Tibial nerve (tissue), 3 donors: ENCODE measurements around the gene TPBGL.

Experiments
- POLR2A ChIP-seq, 2 donors: fragments of 450-650 bp; IDR thresholded peaks; one replicate each; pipeline ENCODE4 v1.6.1; 2017; ENCODE audit warnings: antibody characterized with exemption in 2 of 2, mild to moderate bottlenecking in 2 of 2, moderate library complexity in 2 of 2
- TF ChIP-seq, protein P1 (sequence below), 5 experiments: fragments of 200-600 bp in 3 of 5; fragments of 450-650 bp in 2 of 5; sonication (generic) in 3 of 5; IDR thresholded peaks; one replicate each; pipeline ENCODE4 v1.5.1; 2016 to 2019; ENCODE audit warnings: antibody characterized with exemption in 5 of 5, mild to moderate bottlenecking in 3 of 5, moderate library complexity in 2 of 5

DNA sequence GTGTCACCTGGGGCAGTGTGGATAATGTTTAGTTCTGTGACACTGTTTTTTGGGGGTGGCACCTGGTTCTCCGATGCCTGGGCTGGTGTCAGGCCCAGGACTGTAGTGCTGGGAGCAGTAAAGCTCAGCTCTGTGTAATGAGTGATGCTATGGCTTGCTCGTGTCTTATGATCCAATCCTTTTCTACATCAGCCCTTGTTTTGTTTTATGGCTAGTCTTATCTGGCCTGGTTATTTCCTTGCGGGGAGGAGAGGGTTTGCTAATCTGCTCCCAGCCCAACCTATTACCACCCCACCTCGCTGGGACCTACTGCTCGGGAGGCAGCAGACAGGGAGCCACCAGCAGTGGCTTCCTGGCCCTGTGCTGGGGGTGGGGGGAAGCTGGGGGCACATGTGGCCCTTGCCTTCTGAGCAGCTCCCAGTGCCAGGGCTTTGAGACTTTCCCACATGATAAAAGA, 35.0 kb upstream of the TPBGL start:
- TF ChIP-seq POLR2A (IDR thresholded peaks at IDR 0.05): no peak
- TF ChIP-seq, protein P1, sequence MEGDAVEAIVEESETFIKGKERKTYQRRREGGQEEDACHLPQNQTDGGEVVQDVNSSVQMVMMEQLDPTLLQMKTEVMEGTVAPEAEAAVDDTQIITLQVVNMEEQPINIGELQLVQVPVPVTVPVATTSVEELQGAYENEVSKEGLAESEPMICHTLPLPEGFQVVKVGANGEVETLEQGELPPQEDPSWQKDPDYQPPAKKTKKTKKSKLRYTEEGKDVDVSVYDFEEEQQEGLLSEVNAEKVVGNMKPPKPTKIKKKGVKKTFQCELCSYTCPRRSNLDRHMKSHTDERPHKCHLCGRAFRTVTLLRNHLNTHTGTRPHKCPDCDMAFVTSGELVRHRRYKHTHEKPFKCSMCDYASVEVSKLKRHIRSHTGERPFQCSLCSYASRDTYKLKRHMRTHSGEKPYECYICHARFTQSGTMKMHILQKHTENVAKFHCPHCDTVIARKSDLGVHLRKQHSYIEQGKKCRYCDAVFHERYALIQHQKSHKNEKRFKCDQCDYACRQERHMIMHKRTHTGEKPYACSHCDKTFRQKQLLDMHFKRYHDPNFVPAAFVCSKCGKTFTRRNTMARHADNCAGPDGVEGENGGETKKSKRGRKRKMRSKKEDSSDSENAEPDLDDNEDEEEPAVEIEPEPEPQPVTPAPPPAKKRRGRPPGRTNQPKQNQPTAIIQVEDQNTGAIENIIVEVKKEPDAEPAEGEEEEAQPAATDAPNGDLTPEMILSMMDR (IDR thresholded peaks at IDR 0.05): no peak
